IPS DF 19.7 (cell line): ENCODE results near the gene ERO1A.

Experiments
- DNase-seq: peaks from one replicate; pipeline ENCODE4 v3.0.0-alpha.2; 2013; ENCODE audit warnings: low read depth, low spot score

Gene ERO1A

DNA sequence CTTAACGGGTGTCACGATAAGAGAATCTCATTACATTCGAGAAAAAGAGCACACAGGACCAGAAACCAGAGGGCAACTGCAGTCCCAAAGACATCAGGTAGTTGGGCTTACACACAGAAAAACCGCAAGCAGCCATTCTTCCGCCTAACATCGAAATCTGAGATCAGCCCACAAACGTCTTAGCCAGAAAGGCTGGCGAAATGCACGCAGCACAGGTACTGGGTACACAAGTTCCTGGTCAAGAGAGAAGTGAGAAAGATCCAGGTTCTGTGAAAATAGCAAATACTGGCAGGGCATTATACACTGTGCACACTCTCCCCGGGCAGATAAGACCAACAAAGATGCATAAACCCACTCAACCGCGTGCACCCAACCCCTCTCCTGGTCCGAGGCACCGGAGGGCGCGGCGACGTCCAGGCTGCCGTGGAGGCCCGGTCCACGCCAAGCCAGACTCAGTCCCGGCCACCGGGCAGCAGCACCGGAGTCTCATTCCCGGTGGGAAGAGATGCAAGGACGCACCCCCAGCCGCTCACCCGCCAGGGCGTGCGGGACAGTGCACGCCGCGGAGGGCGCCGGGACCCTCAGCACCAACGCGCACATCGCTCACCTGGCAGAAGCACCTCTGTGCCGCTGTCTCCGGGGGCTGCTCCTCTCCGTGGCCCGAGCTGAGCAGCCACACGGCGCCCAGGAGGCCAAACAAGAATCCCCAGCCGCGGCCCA lies 437 bp downstream of the ERO1A start:
- DNase-seq = no peak

DNA sequence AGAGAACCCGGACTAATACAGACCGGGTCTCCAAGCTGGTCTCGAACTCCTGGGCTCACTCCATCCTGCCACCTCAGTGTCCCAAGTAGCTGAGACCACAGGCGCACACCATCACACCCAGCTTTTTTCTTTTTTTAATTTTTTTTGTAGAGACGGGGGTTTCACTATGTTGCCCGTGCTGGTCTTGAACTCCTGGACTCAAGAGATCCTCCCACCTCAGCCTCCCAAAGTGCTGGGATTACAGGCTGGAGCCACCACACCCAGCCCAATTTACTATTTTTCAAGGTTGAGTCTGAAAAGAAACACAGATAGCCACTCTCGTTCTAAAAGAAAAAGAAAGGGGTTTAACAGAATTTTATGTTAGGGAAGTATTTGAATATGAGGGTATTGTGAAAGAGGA lies 1.8 kb downstream of the ERO1A start:
- no peak for DNase-seq

GRCh38 chr14:52693036-52693435 lies 2.3 kb downstream of the ERO1A start:
- no peak for DNase-seq

DNA sequence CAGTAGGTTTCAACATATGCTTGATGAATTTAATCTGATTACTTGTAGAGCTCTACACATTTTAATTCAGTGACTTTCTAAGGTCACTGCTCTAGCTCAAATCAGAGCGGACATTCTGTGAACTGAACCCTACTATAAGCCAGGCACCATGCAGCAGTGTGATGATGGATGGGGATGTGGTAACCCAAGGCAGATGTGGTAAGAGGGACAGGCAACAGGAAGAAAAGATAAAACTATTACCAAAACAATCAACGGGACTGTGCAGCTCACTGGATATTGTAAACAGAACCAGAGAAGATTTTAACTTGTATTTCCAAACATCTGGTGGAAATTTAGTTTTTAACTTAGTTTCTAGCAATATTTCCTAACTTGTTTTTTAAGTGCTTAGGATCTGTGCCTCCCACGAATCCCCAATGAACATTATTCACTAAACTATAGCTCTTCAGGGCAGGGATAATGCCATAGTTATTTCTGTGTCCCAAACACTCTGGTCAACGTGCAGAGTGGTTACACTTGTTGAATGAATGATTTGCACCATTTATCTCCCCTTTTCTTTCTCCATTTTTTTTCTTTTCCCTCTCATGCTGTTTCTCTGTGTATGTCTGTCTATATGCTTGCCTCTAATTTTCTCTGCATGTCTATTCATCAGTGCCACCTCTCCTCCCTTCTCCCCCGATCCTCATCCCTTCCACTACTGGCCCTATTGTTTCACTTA lies 3.0 kb downstream of the ERO1A start:
- no peak for DNase-seq

DNA sequence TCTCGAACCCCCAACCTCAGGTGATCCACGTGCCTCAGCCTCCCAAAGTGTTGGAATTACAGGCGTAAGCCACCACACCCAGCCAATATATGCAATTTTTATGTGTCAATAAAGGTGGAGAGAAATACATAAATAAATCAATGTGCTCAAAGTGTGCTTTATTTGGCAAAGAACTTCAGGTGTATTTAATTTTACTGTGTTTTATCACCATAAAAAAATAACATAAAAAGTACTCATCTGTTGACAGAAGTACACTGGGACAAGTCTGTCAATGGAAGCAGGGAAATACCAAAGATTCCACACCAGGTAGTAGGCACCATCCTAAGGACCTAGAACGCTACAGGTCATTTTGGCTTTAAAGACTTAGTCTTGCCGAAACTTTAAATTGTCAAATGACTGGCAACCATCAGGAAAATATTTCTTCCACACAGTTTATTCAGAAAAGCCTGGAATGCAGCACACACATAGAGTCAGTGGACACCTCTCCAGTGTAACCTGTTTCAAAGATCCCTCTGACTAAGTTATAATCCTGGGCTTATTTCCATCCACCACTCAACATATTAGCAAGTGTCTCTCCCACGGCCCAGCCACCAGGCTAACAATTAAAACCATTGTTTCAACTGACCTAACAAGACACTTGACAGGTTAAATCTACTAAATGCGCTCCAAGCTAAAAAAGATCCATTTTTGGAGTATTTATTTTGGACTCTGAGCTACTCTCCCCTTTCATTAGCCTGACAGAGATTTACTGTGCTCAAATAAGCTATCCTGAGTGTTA lies 4.2 kb downstream of the ERO1A start:
- no peak for DNase-seq

GRCh38 chr14:52686176-52686575 lies 9.2 kb downstream of the ERO1A start:
- no peak for DNase-seq

DNA sequence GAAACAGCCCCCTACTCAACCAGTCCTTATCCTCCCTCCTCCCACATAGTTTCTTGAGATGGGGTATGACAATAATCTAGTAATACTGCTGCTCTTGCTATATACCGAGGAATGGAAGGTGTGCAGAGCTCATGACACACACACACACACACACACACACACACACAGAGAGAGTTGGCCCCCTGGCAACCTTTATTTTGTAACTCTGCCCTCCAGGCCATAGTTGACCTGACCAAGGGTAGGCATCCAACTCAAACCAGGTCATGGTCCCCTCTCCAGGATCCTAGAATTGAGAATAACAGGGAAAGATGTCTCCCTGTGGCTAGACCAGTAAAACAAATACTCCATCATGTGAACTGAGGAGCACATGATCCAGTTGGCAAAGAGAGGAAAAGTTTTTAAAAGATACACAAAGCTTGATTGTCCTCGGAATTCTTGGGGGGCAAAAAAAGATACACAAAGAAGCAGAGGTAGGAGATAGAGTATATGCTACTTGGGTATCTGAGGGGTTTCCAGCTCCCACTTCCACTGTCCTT lies 11.3 kb downstream of the ERO1A start:
- no peak for DNase-seq

- no peak for DNase-seq
Observed at GRCh38 chr14:52678591-52678990, 16.8 kb downstream of the ERO1A start.

DNA sequence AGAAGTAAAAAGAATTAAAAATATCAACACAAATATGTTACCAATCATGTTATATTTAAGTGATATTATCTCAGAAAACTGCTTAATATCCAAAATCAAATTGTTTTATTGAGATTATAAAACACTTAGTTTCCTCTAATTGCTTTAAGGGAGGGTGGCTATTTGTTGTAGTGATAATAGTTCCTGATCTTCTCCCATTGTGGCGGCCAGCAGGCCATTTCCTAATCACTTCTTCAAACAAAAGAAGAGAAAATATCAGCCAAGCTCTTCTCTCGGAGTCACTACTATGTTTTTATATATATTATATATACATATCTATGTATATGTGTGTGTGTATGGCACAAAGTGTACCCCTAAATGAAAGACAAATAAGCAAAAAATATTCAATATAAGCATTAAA lies 31.5 kb downstream of the ERO1A start:
- DNase-seq = no peak

DNA sequence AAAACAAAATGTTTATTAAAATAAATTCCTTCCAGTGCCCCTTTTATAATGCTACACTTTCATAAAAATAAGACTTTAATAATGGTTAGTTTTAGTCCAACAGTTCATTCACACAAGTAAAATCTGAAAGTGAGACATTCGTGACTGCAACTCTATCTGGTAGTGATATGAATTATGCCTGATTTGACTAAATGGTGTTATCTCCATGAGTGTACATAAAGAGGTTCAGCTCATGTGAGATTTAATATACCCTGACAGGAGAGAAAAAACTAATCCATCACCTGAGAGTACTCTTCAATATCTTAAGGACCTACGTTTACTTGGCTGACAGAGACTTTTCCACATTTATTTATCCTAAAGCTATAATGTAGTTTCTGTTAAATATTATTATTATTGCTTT lies 34.0 kb downstream of the ERO1A start:
- DNase-seq = no peak

DNA sequence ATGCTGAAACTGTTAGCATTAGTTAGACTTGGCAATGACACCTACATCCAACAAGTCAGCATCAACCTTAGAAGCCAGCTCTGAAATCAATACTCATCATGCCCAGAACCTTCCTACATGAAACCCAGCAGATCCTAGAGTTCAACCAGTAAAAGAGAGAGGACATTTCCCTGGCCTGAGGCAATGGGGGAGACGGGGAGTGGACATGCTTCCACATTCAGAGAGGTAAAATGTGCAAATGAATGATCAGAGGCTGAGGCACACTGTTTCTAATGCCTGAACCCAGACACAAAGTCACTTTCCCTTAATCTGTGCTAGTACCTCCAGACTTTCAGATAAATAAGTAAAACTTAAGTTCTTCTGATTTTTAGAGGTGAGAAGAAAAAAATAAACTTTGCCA lies 34.5 kb downstream of the ERO1A start:
- no peak for DNase-seq

DNA sequence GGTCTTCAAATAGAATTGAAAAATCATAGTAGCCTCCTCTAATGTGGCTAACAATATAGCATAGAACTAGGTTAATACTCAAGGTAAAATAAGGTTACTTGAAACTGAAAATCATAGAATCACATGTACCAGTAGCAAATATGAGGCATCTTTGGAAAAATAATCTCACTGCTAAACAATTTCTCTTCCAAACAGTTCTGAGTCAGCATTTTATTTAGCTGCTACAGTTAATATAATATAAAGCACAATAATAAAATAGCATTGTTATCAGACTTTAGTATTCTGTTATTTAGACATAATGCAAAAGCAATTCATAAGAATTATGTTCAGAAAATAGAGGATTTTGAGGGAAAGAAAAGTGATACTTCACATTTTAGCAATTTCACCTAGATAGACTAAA lies 35.0 kb downstream of the ERO1A start:
- DNase-seq = no peak

- DNase-seq = no peak
Observed at GRCh38 chr14:52656905-52657304, 38.5 kb downstream of the ERO1A start.

DNA sequence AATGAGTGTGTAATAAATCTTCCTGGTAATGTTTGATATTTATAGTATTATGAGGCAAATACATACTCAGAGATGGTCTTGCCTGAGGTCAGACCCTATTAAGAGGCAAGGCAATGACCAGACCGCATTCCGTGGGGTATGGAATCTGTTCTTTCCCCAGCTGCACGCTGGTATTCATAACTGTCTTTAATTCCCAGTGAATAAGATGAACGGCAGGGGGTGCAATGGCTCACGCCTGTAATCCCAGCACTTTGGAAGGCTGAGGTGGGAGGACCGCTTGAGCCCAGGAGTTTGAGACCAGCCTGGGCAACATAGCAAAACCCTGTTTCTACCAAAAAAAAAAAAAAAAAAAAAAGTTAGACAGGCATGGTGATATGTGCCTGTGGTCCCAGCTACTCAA lies 44.6 kb downstream of the ERO1A start:
- DNase-seq = no peak

DNA sequence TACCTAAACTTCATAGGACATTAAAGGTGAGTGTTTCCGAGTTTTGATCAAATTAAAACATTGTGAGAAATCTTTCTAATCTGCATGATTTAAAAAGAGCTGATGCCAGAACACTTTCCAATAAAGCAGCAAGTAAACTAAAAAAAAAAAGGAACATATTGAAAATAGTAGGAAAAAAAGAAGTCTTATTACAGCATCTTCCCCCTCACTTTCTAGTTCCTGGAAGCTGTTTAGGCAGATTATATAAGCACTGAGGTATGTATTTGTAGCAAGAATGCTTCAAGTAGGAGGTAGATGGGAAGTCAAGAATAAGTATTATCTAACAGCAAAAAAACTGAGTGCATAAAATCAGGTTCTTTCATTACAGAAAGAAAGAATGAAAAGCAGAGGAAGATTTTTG lies 45.8 kb downstream of the ERO1A start:
- DNase-seq = no peak

GRCh38 chr14:52641745-52642144 lies 53.6 kb downstream of the ERO1A start:
- DNase-seq = no peak

DNA sequence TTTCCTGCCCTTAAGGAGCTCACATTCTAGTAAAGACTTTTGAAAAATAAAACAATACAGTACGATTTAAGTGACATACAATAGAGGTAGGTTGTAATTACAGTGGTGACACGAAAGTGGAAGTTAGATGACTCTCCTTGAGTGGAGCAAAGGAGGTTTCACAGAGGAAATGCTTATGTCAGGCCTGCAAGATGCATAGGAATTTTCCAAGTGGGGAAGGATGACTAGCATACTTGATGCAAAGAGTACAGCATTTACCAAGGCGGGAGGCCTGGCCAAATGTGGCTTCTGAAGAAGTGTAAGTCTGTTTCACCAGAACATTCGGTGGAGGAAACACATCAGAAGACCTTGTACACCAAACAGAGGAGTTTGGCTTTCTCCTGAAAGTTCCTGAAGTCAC lies 55.2 kb downstream of the ERO1A start:
- no peak for DNase-seq

DNA sequence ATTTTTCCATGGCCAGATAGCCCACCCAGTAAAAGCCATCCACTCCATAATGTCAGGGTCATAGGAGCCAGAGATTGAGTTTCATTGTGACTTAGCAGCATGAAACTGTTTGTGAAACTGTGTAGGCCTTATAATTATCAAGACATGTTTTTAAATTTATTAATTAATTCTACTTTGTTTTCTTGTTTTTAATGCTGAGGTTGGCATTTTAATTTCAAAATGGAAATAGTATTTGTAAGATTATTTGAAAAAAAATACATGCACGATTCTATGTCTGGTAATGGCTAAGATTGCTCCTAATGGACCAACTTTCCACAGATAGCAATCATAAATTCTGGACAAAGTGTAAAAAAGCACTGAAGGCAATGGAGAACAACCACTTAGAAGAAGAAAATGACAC lies 75.7 kb downstream of the ERO1A start:
- DNase-seq = no peak

DNA sequence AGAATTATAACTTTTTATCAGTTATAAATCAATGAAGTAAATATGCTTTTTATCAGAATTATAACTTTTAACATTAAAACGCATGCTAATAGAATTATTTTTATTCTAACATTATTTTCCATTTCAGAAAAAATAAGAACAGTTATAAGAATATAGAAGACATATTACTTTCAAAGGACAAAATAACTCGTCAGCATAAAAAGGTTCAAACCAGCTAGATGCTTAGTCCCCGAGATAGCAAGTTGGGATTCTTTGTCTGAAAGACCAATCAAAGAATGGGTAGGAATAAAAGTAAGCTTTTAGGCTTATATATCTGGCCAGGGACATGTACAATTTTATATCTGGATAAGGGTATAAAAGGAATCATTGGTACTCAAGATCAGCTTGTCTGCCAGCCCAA lies 76.8 kb downstream of the ERO1A start:
- DNase-seq = no peak

DNA sequence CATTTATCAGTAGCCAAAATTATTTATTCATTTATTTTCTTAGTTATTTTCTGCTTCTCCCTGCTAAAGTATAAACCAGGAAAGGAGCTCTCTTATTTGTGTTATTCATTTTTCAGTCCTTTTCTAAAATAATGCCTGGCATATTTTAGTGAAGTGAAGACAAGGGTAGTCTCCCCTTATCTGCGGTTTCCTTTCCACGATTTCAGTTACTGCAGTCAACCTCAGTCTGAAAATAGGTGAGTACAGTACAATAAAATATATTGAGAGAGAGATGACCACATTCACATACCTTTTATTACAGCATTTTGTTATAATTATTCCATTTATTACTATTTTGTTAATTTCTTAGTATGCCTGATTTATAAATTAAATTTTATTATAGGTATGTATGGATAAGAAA lies 85.2 kb downstream of the ERO1A start:
- DNase-seq = no peak

DNA sequence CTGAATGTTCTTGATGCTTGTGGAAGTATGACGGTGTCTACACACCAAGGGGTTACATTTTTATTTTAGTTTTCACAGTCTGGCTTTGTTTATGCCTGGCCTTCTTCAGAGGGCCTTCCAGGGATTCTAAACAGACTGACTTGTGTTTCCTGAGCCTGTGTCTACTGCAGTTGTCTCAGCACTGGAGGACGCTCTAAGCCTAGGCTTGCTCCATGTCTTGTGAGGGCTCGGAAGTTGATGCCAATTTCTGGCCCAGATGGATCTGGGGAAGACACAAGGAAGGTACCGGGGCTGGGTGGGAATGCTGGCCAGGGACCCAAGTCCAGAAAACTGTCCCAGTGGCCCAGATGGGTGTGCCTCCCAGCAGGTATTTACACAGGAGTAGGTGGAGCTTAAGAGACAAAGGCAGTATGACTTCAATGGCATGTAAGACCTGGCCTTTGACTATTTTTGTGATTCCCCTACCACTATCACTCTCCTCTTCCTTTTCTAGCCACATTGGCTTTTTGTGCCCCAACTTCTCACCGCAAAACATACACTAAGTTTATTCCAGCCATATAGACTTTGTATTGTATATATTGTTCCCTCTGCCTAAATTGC lies 85.8 kb downstream of the ERO1A start:
- DNase-seq = no peak

DNA sequence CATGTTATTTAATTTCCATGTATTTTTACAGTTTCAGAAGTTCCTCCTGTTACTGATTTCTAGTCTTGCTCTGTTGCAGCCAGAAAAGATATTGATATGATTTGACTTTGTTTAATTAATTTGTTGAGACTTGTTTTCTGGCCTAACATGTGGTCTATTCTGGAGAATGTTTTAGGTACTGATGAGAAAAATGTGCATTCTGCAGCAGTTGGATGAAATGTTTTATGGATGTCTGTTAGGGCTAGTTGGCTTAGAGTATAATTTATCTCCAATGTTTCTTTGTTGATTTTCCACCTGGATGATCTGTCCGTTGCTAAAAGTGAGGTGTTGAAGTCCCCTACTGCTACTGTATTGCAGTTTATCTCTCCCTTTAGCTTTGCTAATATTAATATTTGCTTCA lies 88.3 kb downstream of the ERO1A start:
- DNase-seq = no peak
